K562 (cell line): Measurements from ENCODE around the gene OR10J5.

Experiments
- CREB1 ChIP-seq, 2 experiments: sonication (generic) in 1 of 2; formaldehyde crosslinking in 1 of 2; IDR thresholded peaks; 2 replicates each; pipeline versions ENCODE4 v1.6.1 to v1.8.0; 2012 to 2022; ENCODE audit warnings: inconsistent platforms in 1 of 2, mild to moderate bottlenecking in 1 of 2, missing genetic modification reagents in 1 of 2, moderate library complexity in 1 of 2
- DNMT1 ChIP-seq: fragments of 450-650 bp; IDR thresholded peaks from 2 replicates; pipeline ENCODE4 v1.6.1; 2016; ENCODE audit warnings: antibody characterized with exemption, mild to moderate bottlenecking
- MYNN ChIP-seq, 2 experiments: sonication (generic); formaldehyde crosslinking in 1 of 2; IDR thresholded peaks; 2 replicates each; pipeline versions ENCODE4 v1.5.0 to v1.6.1; 2016 to 2020; ENCODE audit warnings: antibody characterized with exemption in 1 of 2, missing genetic modification reagents in 1 of 2
- RFX7 ChIP-seq: fragments of 250-450 bp; sonication (Bioruptor Pico); IDR thresholded peaks from 2 replicates; pipeline ENCODE4 v1.5.1; 2021; ENCODE audit warnings: mild to moderate bottlenecking
- ZNF146 ChIP-seq: IDR thresholded peaks from one replicate; pipeline ENCODE4 v1.6.1; 2018; ENCODE audit warnings: missing compliant biosample characterization; ENCODE audit not compliant: unreplicated experiment

GRCh38 chr1:159554696-159555095 lies 18.9 kb upstream of the OR10J5 start:
- TF ChIP-seq CREB1 (IDR thresholded peaks at IDR 0.05) (no peak), CREB1 (CRISPR knock-in tag; IDR thresholded peaks at IDR 0.05) (no peak), ZNF146 (no peak), MYNN (IDR thresholded peaks at IDR 0.05) (no peak), MYNN (CRISPR knock-in tag; IDR thresholded peaks at IDR 0.05) (no peak), DNMT1 (no peak), RFX7 (CRISPR knock-in tag) (no peak)
